Stimulated activated CD4-positive, alpha-beta T cell treated with anti-CD3 and anti-CD28 coated beads, Interleukin-15, amount 100 ng/mL, for 1 hour (primary cell): ENCODE data around the gene LRPAP1.
"Not testable (repeated sequence)": the region's sequence is repeated elsewhere in the genome, so short reads cannot be mapped to it uniquely, and the experiment has no call there.

Experiments
- DNase-seq, 2 donors: peaks; one replicate each; pipeline ENCODE4 v3.0.0-alpha.2; 2020; ENCODE audit warnings: low read depth in 1 of 2, low spot score in 1 of 2

The LRPAP1 gene

DNA sequence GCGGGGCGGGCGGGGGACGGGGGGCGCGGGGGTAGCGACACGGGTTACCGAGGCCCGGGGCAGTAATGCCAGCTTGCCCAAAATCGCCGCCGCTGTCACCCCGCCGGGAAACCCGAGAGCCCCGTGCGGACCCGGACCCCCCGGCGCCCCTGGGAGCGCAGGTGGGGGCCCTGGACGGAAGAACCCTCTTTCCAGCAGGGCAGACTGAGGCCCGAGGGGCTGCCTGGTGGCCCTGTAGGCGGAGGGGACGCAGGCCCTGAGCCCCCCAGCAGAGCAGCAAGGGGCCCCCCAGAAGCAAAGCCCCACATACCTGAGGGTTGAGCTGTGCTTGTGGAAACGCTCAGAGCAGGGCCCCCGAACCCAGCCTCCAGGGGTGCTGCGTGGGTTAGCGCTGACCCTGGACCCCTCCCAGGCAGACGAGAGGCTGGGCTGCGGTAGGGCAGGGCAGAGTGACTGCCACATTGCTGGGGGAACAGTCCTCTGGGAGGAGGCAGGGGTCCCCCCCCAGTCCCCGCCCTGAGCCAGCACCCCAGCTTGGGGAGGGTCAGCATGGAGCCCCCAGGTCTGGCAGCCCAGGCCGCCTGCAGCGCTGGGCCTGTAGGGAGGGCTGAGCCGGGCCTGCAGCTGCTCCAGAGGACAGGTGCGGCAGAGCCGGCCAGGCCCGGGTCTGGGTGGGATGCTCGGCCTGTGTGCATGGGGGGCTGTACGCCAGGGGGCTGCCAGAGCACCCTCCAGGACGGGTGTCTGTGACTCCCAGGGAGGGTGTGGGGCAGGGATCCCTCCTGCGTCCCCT, 68.5 kb downstream of the LRPAP1 start:
- no peak for DNase-seq

DNA sequence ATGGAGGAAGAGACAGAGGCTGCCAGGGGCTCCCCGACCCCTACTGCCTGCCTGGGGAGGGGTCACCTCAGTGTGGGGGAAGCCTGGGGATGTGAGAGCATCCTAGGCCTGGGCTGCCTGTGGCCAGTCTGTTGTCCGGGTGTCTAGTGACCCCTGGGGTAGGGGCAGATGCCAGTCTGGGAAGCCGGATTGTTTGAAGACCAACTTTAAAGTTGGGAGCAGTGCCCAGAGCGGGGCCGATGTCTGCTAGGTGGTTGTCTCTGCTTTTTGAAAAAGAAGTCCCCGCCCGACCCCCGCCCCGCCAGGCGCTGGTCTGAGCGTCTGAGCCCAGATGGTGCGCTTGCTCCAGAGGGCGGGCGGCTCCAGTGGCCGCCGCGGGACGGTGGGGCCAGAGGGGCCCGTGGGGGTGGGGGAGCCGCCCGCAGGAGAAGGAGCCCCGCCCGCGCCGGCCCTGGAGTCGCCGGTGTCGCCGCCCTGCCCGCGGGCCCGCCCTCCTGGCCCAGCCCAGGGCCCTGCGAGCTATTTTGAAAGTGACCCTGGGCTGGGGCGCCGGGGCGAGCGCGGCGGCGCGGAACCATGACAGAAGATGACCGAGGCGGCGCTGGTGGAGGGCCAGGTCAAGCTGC, 69.3 kb downstream of the LRPAP1 start, which contains the start of gene DOK7:
Gene DOK7 (plus strand): TSS at position 517 of the 626 bp plus-strand sequence. CDS start 70 bp downstream, at position 587.
- DNase-seq = no peak

DNA sequence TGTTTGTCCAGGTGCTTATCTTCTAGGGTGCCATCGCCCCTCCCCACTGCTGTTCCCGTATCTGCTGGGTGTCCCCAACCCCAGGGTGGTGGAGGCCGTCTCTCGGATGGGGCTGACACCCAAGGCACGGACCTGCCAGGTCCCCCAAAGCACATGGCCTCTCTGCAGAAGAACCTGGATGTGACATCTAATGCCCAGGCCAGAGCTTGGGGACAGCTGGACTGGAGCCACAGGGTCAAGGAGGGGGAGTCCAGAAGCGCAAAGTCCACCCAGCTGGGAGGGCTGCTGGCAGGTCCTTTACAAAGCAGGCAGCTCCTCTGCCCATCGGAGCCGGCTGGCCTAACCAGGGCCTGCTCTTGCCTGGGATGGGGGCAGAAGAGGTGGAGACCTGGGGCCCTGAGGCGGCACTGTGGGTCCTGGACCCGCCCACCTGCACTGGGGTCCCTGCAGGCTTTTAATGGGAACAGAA, 69.9 kb downstream of the LRPAP1 start:
- no peak for DNase-seq

DNA sequence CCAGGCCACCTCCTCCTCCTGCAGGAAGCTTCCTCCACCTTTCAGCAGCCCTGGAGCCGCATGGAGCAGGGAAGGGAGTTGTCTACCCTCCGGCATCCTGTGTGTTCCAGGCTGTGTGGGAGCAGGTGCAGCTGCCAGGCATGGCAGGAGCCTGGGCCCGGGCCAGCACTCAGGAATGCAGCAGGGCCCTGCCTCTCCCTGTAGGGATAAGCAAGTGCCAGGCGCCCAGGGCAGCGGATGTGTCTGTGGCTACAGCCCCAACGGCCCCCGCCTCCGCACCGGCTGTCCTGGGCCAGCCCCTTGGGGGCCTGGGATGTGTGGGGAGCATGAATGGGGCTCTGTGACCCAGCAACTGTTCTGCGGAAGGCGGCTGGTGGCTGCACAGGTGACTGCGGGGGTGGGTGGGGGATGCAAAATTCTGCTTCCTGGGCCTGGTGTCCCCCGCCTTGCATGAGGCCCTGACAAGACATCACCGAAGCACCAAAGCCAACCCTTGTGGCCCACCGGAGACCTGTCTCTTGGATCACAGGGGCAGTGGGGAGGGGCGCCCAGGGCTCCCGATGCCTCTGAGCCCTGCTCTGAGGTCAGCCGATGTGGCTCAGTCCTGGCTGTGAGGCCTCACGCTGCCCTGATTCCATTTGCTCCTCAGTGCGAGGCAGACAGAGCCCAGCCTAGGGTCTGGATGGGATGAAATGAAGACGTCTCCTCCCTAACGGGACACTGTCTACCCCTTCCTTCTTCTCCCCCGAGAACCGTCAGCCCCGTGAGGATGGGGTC, 70.5 kb downstream of the LRPAP1 start:
- DNase-seq = no peak

DNA sequence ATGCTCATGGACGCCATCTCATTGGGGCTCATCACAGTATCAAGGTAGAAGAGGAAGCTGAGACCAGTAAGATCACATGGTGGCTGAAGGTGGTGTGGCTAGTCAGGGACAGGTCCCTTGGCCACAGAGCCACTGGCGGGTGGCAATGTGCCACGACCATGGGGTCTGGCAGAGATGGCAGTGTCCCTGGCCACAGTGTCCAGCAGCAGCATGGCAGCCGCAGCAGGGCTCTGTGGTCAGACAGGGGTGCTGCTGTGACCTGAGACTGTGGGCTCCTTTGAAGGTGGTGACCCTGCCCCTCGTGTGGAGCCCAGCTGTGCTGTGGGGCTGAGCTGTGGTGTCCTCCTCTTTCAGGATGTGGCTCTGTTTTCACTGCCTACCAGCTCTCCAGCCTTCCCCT, 71.3 kb downstream of the LRPAP1 start:
- DNase-seq = no peak

DNA sequence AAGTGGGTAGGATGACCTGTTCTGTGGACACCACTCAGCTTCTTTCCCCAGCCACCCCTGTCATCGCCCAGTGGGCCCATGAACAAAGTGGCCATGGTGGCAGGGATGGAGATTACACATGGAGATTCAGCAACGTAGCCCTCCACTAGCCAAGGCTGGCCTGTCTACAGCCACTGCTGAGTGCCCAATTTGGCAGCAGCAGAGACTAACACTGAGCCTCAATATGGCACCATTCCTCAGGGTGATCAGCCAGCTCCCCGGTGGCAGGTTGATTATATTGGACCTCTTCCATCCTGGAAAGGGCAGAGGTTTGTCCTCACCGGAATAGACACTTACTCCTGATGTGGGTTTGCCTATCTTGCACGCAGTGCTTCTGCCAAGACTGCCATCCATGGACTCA, 73.1 kb downstream of the LRPAP1 start:
- DNase-seq = not testable (repeated sequence)

DNA sequence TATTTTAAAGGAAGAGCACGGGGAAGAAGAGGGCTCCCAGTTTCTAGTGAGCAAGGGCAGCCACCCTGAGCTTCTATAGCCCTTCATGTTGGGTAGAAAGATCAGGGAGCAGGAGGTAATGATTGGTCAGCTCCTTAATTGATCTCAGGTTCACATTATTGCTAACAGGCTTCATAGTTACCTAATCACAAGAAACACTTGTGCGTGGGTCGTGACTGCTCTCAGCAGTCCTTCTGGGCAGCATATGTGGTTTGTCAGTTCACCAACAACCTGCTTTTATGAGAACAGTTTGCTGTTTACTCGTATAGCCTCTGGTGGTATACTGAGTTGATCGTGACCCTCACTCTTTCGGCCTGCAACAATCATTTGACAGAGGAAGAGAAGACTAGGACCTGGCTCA, 73.9 kb downstream of the LRPAP1 start:
- DNase-seq = no peak

DNA sequence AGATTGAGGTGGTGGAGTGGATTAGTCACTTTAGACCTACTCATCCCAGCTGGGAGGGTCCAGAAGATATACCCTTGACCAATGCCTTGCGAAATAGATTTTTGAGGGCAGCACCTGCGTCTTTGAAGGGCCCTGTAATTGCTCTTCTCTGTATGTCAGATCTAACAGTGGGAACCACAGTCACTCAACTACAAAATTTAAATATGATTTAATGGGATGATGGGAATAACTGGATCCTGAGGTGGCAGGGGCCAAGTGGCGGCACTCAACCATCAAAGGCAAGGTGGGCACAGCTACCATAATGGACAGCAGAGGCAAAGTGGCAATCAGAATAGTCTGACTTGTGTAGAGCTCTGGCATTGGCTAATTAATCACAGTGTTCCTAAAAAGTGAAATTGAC, 76.6 kb downstream of the LRPAP1 start:
- not testable (repeated sequence) for DNase-seq
